Ishikawa (cell line): ENCODE results near the gene TFF1.

Experiments
- CEBPB ChIP-seq: IDR thresholded peaks from 2 replicates; pipeline ENCODE4 v1.6.1; 2012
- CREB1 ChIP-seq: IDR thresholded peaks from 2 replicates; pipeline ENCODE4 v1.6.1; 2012; ENCODE audit warnings: low read depth
- EGR1 ChIP-seq: IDR thresholded peaks from 2 replicates; pipeline ENCODE4 v1.6.1; 2012
- EP300 ChIP-seq: IDR thresholded peaks from 2 replicates; pipeline ENCODE4 v1.6.1; 2012; ENCODE audit warnings: borderline replicate concordance
- FOXM1 ChIP-seq: IDR thresholded peaks from 2 replicates; pipeline ENCODE4 v1.6.1; 2012; ENCODE audit warnings: low read depth, borderline replicate concordance
- MAX ChIP-seq: IDR thresholded peaks from 2 replicates; pipeline ENCODE4 v1.6.1; 2012
- NFIC ChIP-seq: IDR thresholded peaks from 2 replicates; pipeline ENCODE4 v1.6.1; 2012
- RAD21 ChIP-seq: IDR thresholded peaks from 2 replicates; pipeline ENCODE4 v1.6.1; 2012; ENCODE audit warnings: low read depth
- REST ChIP-seq: IDR thresholded peaks from 2 replicates; pipeline ENCODE4 v1.6.1; 2012; ENCODE audit warnings: low read depth, mild to moderate bottlenecking
- TAF1 ChIP-seq: IDR thresholded peaks from 2 replicates; pipeline ENCODE4 v1.6.1; 2012; ENCODE audit warnings: low read depth, mild to moderate bottlenecking
- TCF12 ChIP-seq: IDR thresholded peaks from 2 replicates; pipeline ENCODE4 v1.6.1; 2012; ENCODE audit warnings: low read depth
- TEAD4 ChIP-seq: IDR thresholded peaks from 2 replicates; pipeline ENCODE4 v1.6.1; 2012
- YY1 ChIP-seq: IDR thresholded peaks from 2 replicates; pipeline ENCODE4 v1.6.1; 2012; ENCODE audit warnings: low read depth
- ZBTB7A ChIP-seq: IDR thresholded peaks from 2 replicates; pipeline ENCODE4 v1.6.1; 2012; ENCODE audit warnings: low read depth
- TF ChIP-seq, protein P1 (sequence below): IDR thresholded peaks from 2 replicates; pipeline ENCODE4 v1.6.1; 2012

TFF1 gene

GRCh38 chr21:42365770-42366169 is 565 bp downstream of the TFF1 start:
- no peak for TF ChIP-seq YY1
- no peak for TF ChIP-seq NFIC
- TF ChIP-seq CREB1: no peak
- TF ChIP-seq TEAD4: no peak
- no peak for TF ChIP-seq TCF12
- no peak for TF ChIP-seq TAF1
- TF ChIP-seq EGR1: no peak
- TF ChIP-seq, protein P1, sequence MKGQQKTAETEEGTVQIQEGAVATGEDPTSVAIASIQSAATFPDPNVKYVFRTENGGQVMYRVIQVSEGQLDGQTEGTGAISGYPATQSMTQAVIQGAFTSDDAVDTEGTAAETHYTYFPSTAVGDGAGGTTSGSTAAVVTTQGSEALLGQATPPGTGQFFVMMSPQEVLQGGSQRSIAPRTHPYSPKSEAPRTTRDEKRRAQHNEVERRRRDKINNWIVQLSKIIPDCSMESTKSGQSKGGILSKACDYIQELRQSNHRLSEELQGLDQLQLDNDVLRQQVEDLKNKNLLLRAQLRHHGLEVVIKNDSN: no peak
- TF ChIP-seq FOXM1: no peak
- TF ChIP-seq ZBTB7A: no peak
- no peak for TF ChIP-seq CEBPB
- TF ChIP-seq RAD21: no peak
- no peak for TF ChIP-seq MAX
- TF ChIP-seq REST: no peak
- no peak for TF ChIP-seq EP300

- TF ChIP-seq REST (no peak), NFIC (no peak), CEBPB (no peak), TCF12 (no peak), TAF1 (no peak), TEAD4 (no peak), MAX (no peak), YY1 (no peak), ZBTB7A (no peak), EGR1 (no peak), EP300 (no peak), FOXM1 (no peak), RAD21 (no peak)
- TF ChIP-seq, protein P1: no peak
These were observed 1.9 kb downstream of the TFF1 start for GRCh38 chr21:42364304-42364865.

DNA sequence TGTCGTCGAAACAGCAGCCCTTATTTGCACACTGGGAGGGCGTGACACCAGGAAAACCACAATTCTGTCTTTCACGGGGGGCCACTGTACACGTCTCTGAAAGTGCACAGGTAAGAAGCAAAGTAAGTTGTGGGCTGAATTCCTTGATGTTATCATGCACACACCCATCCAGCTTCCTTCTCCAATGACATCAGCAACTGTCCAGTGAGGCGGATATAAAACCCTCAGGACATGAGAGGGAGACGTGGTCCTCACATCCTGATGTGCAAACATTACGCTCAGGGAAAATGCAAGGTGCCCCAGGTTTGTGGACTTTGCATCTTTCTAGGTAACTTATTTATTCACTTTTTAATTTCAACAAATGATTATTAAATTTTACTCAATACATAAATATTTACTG is 3.0 kb downstream of the TFF1 start:
- TF ChIP-seq EGR1 (no peak), NFIC (no peak), FOXM1 (no peak), ZBTB7A (no peak), MAX (no peak), YY1 (no peak), TAF1 (no peak), CEBPB (no peak), TEAD4 (no peak), RAD21 (no peak), TCF12 (no peak), EP300 (no peak), REST (no peak), CREB1 (no peak)
- TF ChIP-seq, protein P1: no peak

- TF ChIP-seq NFIC: no peak
- TF ChIP-seq CREB1: no peak
- TF ChIP-seq CEBPB: no peak
- TF ChIP-seq EP300: no peak
- TF ChIP-seq, protein P1: no peak
- no peak for TF ChIP-seq TAF1
- TF ChIP-seq REST: no peak
- no peak for TF ChIP-seq EGR1
- no peak for TF ChIP-seq TEAD4
- no peak for TF ChIP-seq MAX
- TF ChIP-seq FOXM1: no peak
- TF ChIP-seq ZBTB7A: no peak
- TF ChIP-seq RAD21: no peak
- TF ChIP-seq YY1: no peak
- no peak for TF ChIP-seq TCF12
These were observed 3.6 kb downstream of the TFF1 start for GRCh38 chr21:42362700-42363099.
